ENCODE results near the gene FLCN.

- TF ChIP-seq CTCF (conservative IDR thresholded peaks at IDR 0.05 in 1 of 2, IDR thresholded peaks at IDR 0.05 in 1 of 2; ENCODE audit: low read depth in 1 of 2, low read length in 2 of 2), result no peak
- TF ChIP-seq EZH2 (IDR thresholded peaks at IDR 0.05; ENCODE audit: low read length, missing control alignments), result no peak
Observed at GRCh38 chr17:17214646-17215436, 22.1 kb downstream of the FLCN start.
